Thymus (tissue), 11 donors: ENCODE results near the gene CUL9. TPM values are rescaled to one million over a fixed set of nuclear protein-coding genes. Genes with fewer than 3 reads are reported as not detected.

ENCODE experiments used
- DNase-seq, 9 donors: peaks; one replicate each; pipeline ENCODE4 v3.0.0-alpha.2; 2013; ENCODE audit warnings: low spot score in 9 of 9, low read depth in 6 of 9, missing footprints in 1 of 9
- H3K27ac ChIP-seq, 2 donors: one replicate each; pipeline ENCODE4 v1.5.1; 2013; ENCODE audit warnings: control low read depth in 1 of 2, low read depth in 1 of 2, low read length in 1 of 2, mild to moderate bottlenecking in 1 of 2, moderate library complexity in 1 of 2
- H3K27me3 ChIP-seq, 2 donors: one replicate each; pipeline ENCODE4 v1.5.1; 2013; ENCODE audit warnings: low read length in 1 of 2; ENCODE audit not compliant: control insufficient read depth in 2 of 2, insufficient read depth in 1 of 2
- H3K36me3 ChIP-seq, 2 donors: one replicate each; pipeline ENCODE4 v1.5.1; 2013; ENCODE audit warnings: low read length in 1 of 2, mild to moderate bottlenecking in 1 of 2, moderate library complexity in 1 of 2; ENCODE audit not compliant: control insufficient read depth in 2 of 2, insufficient read depth in 2 of 2
- H3K4me1 ChIP-seq, 2 donors: one replicate each; pipeline ENCODE4 v1.5.1; 2013; ENCODE audit warnings: low read length in 2 of 2; ENCODE audit not compliant: control insufficient read depth in 2 of 2, insufficient read depth in 2 of 2
- H3K4me3 ChIP-seq, 2 donors: one replicate each; pipeline ENCODE4 v1.5.1; 2013; ENCODE audit warnings: low read length in 2 of 2, control low read depth in 1 of 2, mild to moderate bottlenecking in 1 of 2
- H3K9me3 ChIP-seq, 2 donors: one replicate each; pipeline ENCODE4 v1.5.1; 2013; ENCODE audit warnings: low read length in 1 of 2, mild to moderate bottlenecking in 1 of 2; ENCODE audit not compliant: control insufficient read depth in 2 of 2, insufficient read depth in 1 of 2
- WGBS: extraction: QIAGEN DNeasy Blood & Tissue Kit; methylation state at CpG from one replicate; pipeline ENCODE4 v1.1.7; 2013; 5-methylcytosine and 5-hydroxymethylcytosine counted together
- polyA plus RNA-seq: library from polyadenylated mRNA; stranded (reverse); fragments of 200-250 nt; gene quantifications from one replicate; pipeline ENCODE4 v1.2.3, GENCODE V29; 2013
- total RNA-seq: library from RNA; stranded (reverse); fragments of 120-200 nt; gene quantifications from one replicate; pipeline ENCODE4 v1.2.4, GENCODE V29; 2013
- donor health status: healthy.

CUL9 gene
- total and polyA plus RNA-seq, 2 donors: 25.3 to 119 TPM

DNA sequence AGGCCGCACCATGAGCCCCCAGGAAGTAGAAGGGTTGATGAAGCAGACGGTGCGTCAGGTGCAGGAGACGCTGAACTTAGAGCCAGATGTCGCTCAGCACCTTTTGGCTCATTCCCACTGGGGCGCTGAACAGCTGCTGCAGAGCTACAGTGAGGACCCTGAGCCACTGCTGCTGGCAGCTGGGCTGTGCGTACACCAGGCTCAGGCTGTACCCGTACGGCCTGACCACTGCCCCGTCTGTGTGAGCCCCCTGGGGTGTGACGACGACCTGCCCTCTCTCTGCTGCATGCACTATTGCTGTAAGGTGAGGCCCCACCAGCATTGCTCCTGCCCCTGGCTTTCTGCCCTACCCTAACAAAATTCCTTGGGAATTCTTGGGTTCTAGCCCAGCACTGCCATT is 34.2 kb downstream of the CUL9 start:
- H3K9me3 ChIP-seq: no peaks in the 10 kb centered on the region
- no peak overlapping the region for H3K27ac ChIP-seq
- DNase-seq: no peak
- no peaks in the 10 kb centered on the region for H3K4me1 ChIP-seq
- 91% methylated on average over 12 of the region's 12 CpGs for WGBS
- H3K4me3 ChIP-seq: no peak overlapping the region
- H3K36me3 ChIP-seq: peaks cover 32 to 39% of the 10 kb centered on the region in 2 donors
- H3K27me3 ChIP-seq: no peaks in the 10 kb centered on the region

DNA sequence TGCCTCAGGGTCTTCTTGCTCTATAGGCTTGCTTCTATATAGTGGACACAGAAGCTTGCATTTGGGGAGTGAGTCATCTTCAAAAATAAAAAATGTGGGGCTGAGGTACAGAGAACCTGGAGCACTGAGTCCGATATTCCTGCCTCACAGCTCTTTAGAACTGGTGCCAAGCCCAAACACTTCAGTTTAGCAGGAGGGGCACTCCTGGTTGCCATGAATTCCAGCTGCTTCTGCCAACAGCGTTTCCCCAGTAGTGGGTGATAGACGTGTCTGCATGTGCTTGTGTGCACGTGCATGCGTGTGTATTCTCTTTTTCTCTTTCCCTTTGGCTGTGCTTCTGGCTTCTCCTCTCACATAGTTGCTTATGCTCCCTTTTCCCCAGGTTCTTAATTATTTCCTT is 35.4 kb downstream of the CUL9 start:
- H3K4me1 ChIP-seq: no peaks in the 10 kb centered on the region
- H3K4me3 ChIP-seq: no peak overlapping the region
- no peak overlapping the region for H3K27ac ChIP-seq
- peaks cover 34 to 47% of the 10 kb centered on the region in 2 donors for H3K36me3 ChIP-seq
- WGBS: 96% methylated on average over 5 of the region's 5 CpGs
- no peak for DNase-seq
- H3K27me3 ChIP-seq: no peaks in the 10 kb centered on the region
- no peaks in the 10 kb centered on the region for H3K9me3 ChIP-seq

DNA sequence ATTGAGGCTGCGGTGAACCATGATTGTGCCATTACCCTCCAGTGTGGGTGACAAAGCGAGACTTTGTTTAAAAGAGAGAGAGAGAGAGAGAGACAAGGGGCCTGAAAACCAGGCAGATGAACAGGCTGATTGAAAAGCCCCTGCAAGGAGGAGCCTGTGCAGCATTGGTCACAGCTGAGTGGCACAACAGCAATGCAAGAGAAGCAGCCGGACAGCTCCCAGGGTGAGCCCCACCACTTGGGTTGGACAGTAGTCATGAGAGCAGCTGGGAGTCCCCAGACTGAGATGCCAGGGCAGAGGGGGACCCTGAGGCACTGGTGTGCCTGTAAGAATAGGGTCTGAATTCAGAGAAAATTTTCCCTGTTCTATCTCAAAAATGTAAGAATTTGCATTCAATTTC is 37.1 kb downstream of the CUL9 start:
- Histone ChIP-seq H3K4me3 (no peak overlapping the region), H3K4me1 (peaks cover 0 to 9% of the 10 kb centered on the region in 2 donors), H3K36me3 (peaks cover 37 to 48% of the 10 kb centered on the region in 2 donors), H3K9me3 (no peaks in the 10 kb centered on the region), H3K27me3 (no peaks in the 10 kb centered on the region), H3K27ac (no peak overlapping the region)
- no peak for DNase-seq
- WGBS: 98% methylated on average over 3 of the region's 3 CpGs

DNA sequence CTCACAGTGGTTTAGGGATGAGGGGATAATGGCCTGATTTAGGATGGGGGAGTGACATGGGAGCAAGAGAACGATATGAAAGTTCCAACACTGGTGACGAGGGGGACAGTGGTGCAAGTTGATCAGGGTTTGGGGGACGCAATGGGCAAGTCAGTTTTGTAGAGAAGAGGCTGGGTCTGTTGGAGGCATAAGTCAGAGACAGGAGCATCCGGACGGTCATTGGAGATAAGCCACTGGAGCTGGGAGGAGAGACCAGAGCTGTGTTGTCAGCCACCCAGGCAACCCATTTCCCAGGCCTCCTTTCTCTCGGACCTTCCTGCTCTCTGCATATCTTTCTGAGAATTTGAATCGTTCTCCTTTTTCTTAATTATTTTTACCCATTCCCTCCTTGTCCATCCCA is 37.8 kb downstream of the CUL9 start:
- Histone ChIP-seq H3K4me1 (peaks cover 0 to 16% of the 10 kb centered on the region in 2 donors), H3K27me3 (no peaks in the 10 kb centered on the region), H3K4me3 (no peak overlapping the region), H3K36me3 (peaks cover 37 to 48% of the 10 kb centered on the region in 2 donors), H3K27ac (no peak overlapping the region), H3K9me3 (no peaks in the 10 kb centered on the region)
- no peak for DNase-seq
- 90% methylated on average over 7 of the region's 7 CpGs for WGBS

DNA sequence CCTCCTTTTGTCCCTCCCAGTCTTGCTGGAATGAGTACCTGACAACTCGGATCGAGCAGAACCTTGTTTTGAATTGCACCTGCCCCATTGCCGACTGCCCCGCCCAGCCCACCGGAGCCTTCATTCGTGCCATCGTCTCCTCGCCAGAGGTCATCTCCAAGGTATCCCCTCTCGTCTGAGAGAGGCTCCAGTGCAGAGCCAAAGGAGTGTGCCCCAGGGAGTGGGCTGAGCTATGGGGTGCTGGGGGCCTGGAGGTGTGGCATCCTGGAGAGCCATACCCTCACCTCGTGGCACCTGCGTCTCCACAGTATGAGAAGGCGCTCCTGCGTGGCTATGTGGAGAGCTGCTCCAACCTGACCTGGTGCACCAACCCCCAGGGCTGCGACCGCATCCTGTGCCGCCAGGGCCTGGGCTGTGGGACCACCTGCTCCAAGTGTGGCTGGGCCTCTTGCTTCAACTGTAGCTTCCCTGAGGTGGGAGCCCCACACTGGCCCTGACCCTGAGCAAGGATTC is 38.5 kb downstream of the CUL9 start:
- 95% methylated on average over 16 of the region's 16 CpGs for WGBS

DNA sequence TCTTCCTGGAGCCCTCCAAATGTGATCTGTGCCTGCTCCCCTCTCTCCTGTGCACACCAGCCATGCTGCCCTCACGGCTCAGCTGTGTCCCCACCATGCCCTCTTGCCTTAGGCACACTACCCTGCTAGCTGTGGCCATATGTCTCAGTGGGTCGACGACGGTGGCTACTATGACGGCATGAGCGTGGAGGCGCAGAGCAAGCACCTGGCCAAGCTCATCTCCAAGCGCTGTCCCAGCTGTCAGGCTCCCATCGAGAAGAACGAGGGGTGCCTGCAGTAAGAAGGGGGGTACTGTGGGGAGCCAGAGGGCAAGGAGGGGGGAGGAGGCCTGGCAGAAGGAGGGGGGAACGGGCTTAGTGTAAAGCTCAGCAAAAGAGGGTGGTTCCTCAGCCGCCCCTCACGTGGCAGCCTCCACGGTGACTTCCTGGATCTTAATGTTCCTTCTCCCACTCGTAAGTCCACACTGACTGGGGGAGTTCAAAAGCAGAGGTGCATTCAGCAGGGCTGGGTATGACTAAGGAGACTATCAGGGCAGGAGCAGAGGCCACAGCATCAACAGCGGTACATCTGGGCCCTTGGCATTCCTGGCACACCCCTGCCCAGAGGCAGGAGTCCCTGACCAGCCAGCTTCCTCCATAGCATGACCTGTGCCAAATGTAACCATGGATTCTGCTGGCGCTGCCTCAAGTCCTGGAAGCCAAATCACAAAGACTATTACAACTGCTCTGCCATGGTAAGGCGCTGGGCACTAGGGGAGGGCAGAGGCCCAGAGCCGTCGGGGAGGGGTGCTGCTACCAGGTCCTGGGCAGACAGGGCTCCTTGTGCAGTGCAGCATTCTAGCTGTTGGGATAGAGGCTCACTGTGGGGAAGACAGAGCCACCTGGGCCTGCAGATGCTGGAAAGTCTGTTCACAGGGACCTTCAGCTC is 39.3 kb downstream of the CUL9 start:
- peaks cover 0 to 19% of the 10 kb centered on the region in 2 donors for H3K4me1 ChIP-seq
- 93% methylated on average over 20 of the region's 20 CpGs for WGBS
- H3K9me3 ChIP-seq: no peaks in the 10 kb centered on the region
- H3K27me3 ChIP-seq: no peaks in the 10 kb centered on the region
- H3K4me3 ChIP-seq: no peak overlapping the region
- H3K27ac ChIP-seq: no peak overlapping the region
- peaks cover 33 to 48% of the 10 kb centered on the region in 2 donors for H3K36me3 ChIP-seq
- DNase-seq: no peak

More for the DNA sequence above, 38.5 kb downstream of the CUL9 start:
- no peak overlapping the region for H3K4me3 ChIP-seq
- peaks cover 0 to 16% of the 10 kb centered on the region in 2 donors for H3K4me1 ChIP-seq
- peaks cover 37 to 43% of the 10 kb centered on the region in 2 donors for H3K36me3 ChIP-seq
- no peaks in the 10 kb centered on the region for H3K9me3 ChIP-seq
- H3K27ac ChIP-seq: no peak overlapping the region
- H3K27me3 ChIP-seq: no peaks in the 10 kb centered on the region
- DNase-seq: no peak

DNA sequence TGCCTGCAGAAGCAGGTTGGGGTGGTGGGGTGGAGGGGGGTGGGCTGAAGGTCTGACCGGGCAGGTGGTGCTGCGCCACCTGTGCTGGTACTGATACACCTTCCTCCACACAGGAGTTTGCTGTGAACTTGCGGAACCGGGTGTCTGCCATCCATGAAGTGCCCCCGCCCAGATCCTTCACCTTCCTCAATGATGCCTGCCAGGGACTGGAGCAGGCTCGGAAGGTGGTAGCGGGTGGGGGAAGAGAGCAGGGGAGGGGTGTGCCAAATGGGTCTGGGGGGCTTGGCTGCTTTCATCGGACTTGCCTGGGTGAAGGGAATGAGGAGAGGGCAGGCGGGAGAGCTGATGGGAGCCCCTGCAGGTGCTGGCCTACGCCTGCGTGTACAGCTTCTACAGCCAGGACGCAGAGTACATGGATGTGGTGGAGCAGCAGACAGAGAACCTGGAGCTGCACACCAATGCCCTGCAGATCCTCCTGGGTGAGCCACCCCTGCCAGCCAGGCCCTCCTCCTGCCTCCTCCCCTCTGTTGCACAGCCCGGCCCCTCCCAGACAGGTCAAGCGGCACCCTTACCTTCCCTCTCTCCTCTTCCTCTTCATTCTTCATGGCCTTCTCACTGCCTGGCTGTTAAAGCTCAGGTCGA is 40.5 kb downstream of the CUL9 start:
- Histone ChIP-seq H3K36me3 (peaks cover 24 to 39% of the 10 kb centered on the region in 2 donors), H3K27me3 (no peaks in the 10 kb centered on the region), H3K9me3 (no peaks in the 10 kb centered on the region), H3K4me3 (no peak overlapping the region), H3K27ac (no peak overlapping the region), H3K4me1 (peaks cover 0 to 19% of the 10 kb centered on the region in 2 donors)
- no peak for DNase-seq
- 94% methylated on average over 15 of the region's 15 CpGs for WGBS

DNA sequence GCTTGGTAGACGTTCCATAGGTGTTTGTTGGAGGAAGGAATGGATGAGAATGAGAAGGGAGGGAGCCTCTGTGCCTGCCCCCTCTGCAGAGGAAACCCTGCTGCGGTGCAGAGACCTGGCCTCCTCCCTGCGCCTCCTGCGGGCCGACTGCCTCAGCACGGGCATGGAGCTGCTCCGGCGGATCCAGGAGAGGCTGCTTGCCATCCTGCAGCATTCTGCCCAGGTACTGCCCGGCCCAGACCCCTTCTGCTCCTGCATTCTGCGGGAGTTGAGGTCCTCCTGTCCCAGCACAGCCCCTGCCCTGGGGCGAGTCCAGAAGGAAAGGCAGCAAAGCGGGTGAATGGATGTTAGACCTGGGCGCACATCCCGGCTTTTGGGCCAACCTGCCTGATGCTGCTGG is 41.2 kb downstream of the CUL9 start:
- peaks cover 0 to 21% of the 10 kb centered on the region in 2 donors for H3K4me1 ChIP-seq
- no peak for DNase-seq
- no peak overlapping the region for H3K4me3 ChIP-seq
- H3K27ac ChIP-seq: no peak overlapping the region
- WGBS: 98% methylated on average over 14 of the region's 14 CpGs
- H3K27me3 ChIP-seq: no peaks in the 10 kb centered on the region
- H3K36me3 ChIP-seq: peaks cover 24 to 35% of the 10 kb centered on the region in 2 donors
- H3K9me3 ChIP-seq: peaks cover 0 to 3% of the 10 kb centered on the region in 2 donors
